ENCODE data around the gene GNLY. TPM values are rescaled to one million over a fixed set of nuclear protein-coding genes. Genes with fewer than 3 reads are reported as not detected.
A peak's percentile ranks its signal among the peaks of the same experiment; 100 is the strongest.

GNLY gene
- total and polyA plus RNA-seq, 2 of the 4 experiments (the other 2 are of a cell fraction) = not detected

DNA sequence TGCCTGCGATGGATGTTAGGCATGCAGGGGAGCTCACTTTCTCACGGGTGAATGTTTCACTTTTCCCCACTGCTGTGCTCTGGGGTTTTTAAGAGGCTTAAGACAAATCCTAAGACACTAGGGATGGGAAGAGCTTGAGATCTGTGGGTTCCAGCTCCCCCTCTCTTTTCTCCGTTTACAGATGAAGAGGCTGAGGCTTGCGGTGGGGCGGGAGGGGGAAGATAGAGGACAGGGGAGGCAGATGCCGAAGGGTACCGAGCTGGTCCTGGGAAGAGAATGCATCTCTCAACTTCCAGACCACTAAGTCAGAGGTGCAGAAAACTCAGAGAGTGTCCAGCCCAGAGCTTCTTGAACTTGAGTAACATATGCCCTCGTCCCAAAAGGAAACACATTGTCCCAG is 51.5 kb downstream of the GNLY start:
- peak overlapping the region; percentile 77 for H4K5ac ChIP-seq (ENCODE audit: low read depth, low read length)
- ATAC-seq (ENCODE audit: low read depth) (no peak), DNase-seq (no peak)
- H3K36me3 ChIP-seq (ENCODE audit: control insufficient read depth, insufficient read depth, low read length) = no peaks in the 10 kb centered on the region
- peak overlapping the region; percentile 6 for H2BK5ac ChIP-seq (ENCODE audit: low read depth, low read length, poor library complexity, severe bottlenecking)
- H2AK5ac ChIP-seq (ENCODE audit: low read depth, low read length) = peak overlapping the region; percentile 25
- H4K20me1 ChIP-seq (ENCODE audit: insufficient read depth, low read length) = peaks cover 9% of the 10 kb centered on the region
- H3K9me3 ChIP-seq (ENCODE audit: control insufficient read depth, insufficient read depth, low read length) = no peaks in the 10 kb centered on the region
- dilution Hi-C loops (cut with HindIII; ENCODE audit: low sequenced_read_pairs, unreplicated experiment) = no loop called here
- H3K14ac ChIP-seq (replicated peaks; ENCODE audit: low read depth, low read length) = peak overlapping the region; percentile 84
- peak overlapping the region; percentile 83 for H3K23ac ChIP-seq (ENCODE audit: low read depth, low read length)
- peaks cover 30% of the 10 kb centered on the region for H3K9me1 ChIP-seq (ENCODE audit: insufficient read depth, low read length)
- H2BK20ac ChIP-seq (ENCODE audit: low read depth, low read length) = peak overlapping the region; percentile 93
- no peak overlapping the region for H3K4me3 ChIP-seq (ENCODE audit: insufficient read depth, low read depth, low read length)
- no CpG with 5 or more reads among the region's 8 CpGs for WGBS, 2 experiments (ENCODE audit: extremely low coverage in 2 of 2, insufficient read length in 1 of 2)
- POLR2A ChIA-PET (ENCODE audit: unreplicated experiment) = no interaction called here
- peak overlapping the region; percentile 40 to 78; a peak in 2 of 4 replicates for H4K8ac ChIP-seq (ENCODE audit: low read depth in 2 of 2, low read length in 2 of 2)
- no peaks in the 10 kb centered on the region for H3K79me1 ChIP-seq (ENCODE audit: low read depth in 1 of 2, low read length in 2 of 2)
- no TSS peak for BruUV-seq (replicated peaks)
- peak overlapping the region; percentile 89 for H4K91ac ChIP-seq (ENCODE audit: insufficient read depth, low read depth, low read length)
- peak overlapping the region; percentile 82 for H3K4ac ChIP-seq (ENCODE audit: low read depth, low read length)
- TF ChIP-seq CEBPB (IDR thresholded peaks at IDR 0.05; ENCODE audit: low read depth, low read length) = no peak
- TF ChIP-seq MAZ (IDR thresholded peaks at IDR 0.05; ENCODE audit: borderline replicate concordance, low read depth, low read length) = no peak
- TF ChIP-seq, protein P1, sequence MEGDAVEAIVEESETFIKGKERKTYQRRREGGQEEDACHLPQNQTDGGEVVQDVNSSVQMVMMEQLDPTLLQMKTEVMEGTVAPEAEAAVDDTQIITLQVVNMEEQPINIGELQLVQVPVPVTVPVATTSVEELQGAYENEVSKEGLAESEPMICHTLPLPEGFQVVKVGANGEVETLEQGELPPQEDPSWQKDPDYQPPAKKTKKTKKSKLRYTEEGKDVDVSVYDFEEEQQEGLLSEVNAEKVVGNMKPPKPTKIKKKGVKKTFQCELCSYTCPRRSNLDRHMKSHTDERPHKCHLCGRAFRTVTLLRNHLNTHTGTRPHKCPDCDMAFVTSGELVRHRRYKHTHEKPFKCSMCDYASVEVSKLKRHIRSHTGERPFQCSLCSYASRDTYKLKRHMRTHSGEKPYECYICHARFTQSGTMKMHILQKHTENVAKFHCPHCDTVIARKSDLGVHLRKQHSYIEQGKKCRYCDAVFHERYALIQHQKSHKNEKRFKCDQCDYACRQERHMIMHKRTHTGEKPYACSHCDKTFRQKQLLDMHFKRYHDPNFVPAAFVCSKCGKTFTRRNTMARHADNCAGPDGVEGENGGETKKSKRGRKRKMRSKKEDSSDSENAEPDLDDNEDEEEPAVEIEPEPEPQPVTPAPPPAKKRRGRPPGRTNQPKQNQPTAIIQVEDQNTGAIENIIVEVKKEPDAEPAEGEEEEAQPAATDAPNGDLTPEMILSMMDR (conservative IDR thresholded peaks at IDR 0.05; ENCODE audit: low read depth, low read length) = no peak
- no peak for TF ChIP-seq NFE2L2 (IDR thresholded peaks at IDR 0.05; ENCODE audit: low read depth, low read length)
- no peak for TF ChIP-seq POLR2A (IDR thresholded peaks at IDR 0.05; ENCODE audit: low read depth, low read length)
- no peak for TF ChIP-seq RAD21 (IDR thresholded peaks at IDR 0.05; ENCODE audit: low read length)
- no peak for TF ChIP-seq CHD1 (IDR thresholded peaks at IDR 0.05; ENCODE audit: low read depth, low read length)
- no peak for TF ChIP-seq RCOR1 (IDR thresholded peaks at IDR 0.05; ENCODE audit: insufficient replicate concordance, low read length)
- TF ChIP-seq FOS (IDR thresholded peaks at IDR 0.05; ENCODE audit: low read depth, low read length) = no peak
- TF ChIP-seq BHLHE40 (IDR thresholded peaks at IDR 0.05; ENCODE audit: low read depth, low read length) = no peak
- TF ChIP-seq, protein P2, sequence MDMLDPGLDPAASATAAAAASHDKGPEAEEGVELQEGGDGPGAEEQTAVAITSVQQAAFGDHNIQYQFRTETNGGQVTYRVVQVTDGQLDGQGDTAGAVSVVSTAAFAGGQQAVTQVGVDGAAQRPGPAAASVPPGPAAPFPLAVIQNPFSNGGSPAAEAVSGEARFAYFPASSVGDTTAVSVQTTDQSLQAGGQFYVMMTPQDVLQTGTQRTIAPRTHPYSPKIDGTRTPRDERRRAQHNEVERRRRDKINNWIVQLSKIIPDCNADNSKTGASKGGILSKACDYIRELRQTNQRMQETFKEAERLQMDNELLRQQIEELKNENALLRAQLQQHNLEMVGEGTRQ (IDR thresholded peaks at IDR 0.05; ENCODE audit: low read depth, low read length) = no peak
- no peak for TF ChIP-seq SMC3 (IDR thresholded peaks at IDR 0.05; ENCODE audit: low read depth, low read length)
- TF ChIP-seq RFX5 (IDR thresholded peaks at IDR 0.05; ENCODE audit: low read depth, low read length) = no peak
- no peak for TF ChIP-seq MAFK (IDR thresholded peaks at IDR 0.05; ENCODE audit: low read depth, low read length)
- no peak for TF ChIP-seq MXI1 (IDR thresholded peaks at IDR 0.05; ENCODE audit: borderline replicate concordance, low read depth, low read length)
- TF ChIP-seq, protein P3, sequence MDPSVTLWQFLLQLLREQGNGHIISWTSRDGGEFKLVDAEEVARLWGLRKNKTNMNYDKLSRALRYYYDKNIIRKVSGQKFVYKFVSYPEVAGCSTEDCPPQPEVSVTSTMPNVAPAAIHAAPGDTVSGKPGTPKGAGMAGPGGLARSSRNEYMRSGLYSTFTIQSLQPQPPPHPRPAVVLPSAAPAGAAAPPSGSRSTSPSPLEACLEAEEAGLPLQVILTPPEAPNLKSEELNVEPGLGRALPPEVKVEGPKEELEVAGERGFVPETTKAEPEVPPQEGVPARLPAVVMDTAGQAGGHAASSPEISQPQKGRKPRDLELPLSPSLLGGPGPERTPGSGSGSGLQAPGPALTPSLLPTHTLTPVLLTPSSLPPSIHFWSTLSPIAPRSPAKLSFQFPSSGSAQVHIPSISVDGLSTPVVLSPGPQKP (IDR thresholded peaks at IDR 0.05; ENCODE audit: borderline replicate concordance, low read depth, low read length) = no peak
- H2AK9ac ChIP-seq (replicated peaks; ENCODE audit: low read depth, low read length, poor library complexity) = peak overlapping the region; percentile 10
- H3K18ac ChIP-seq (ENCODE audit: low read depth, low read length) = peak overlapping the region; percentile 87
- peak overlapping the region; percentile 71; the same call in 2 of the 3 replicates for H2BK15ac ChIP-seq (ENCODE audit: low read depth, low read length)
- peak overlapping the region; percentile 81 for H2AFZ ChIP-seq (replicated peaks; ENCODE audit: low read length, poor library complexity)
- H3K56ac ChIP-seq (ENCODE audit: extremely low read depth, insufficient read depth, low read length) = no peak overlapping the region
- intact Hi-C loops (cut with micrococcal nuclease) = no loop called here
- H3K27me3 ChIP-seq (ENCODE audit: control insufficient read depth, insufficient read depth, low read length) = no peaks in the 10 kb centered on the region
- peaks cover 43% of the 10 kb centered on the region for H3K4me1 ChIP-seq (ENCODE audit: control insufficient read depth, insufficient read depth, low read length)
- H3K27ac ChIP-seq (ENCODE audit: insufficient read depth, low read length) = peak overlapping the region; percentile 65
- H2BK120ac ChIP-seq (ENCODE audit: low read depth, low read length) = peak overlapping the region; percentile 95
- H3K9ac ChIP-seq (ENCODE audit: low read depth, low read length) = peak overlapping the region; percentile 48
- in situ Hi-C loops (cut with MboI; ENCODE audit: low sequenced_read_pairs) = no loop called here
- peak overlapping the region; percentile 78 for H3K4me2 ChIP-seq (ENCODE audit: low read depth, low read length)
- CTCF ChIA-PET = interaction anchor here (1.0 to 2.1 kb wide), 4 partner anchors 10 to 68 kb away, joined by 3 to 10 read pairs (median 4); no protein-coding TSS in a partner anchor

Measured in IMR-90 (cell line).